Hematopoietic multipotent progenitor cell treated with erythropoietin and hydrocortisone succinate and interleukin-3 and kit ligand, for 4 days (in vitro differentiated cells): ENCODE measurements around the gene PPP1R14B.
A peak's percentile ranks its signal among the peaks of the same experiment; 100 is the strongest.
"Not testable (repeated sequence)": the region's sequence is repeated elsewhere in the genome, so short reads cannot be mapped to it uniquely, and the experiment has no call there.

Experiments used
- DNase-seq: peaks from one replicate; pipeline ENCODE4 v3.0.0-alpha.2; 2015

Gene PPP1R14B

GRCh38 chr11:64260147-64260708, 13.5 kb upstream of the PPP1R14B start:
- DNase-seq = no peak

GRCh38 chr11:64259533-64260067, 12.9 kb upstream of the PPP1R14B start:
- DNase-seq = no peak

- DNase-seq = no peak
Measured at GRCh38 chr11:64258946-64259532, 12.3 kb upstream of the PPP1R14B start.

- DNase-seq = no peak
Measured at GRCh38 chr11:64258356-64258755, 11.6 kb upstream of the PPP1R14B start.

GRCh38 chr11:64256300-64256699, 9.6 kb upstream of the PPP1R14B start:
- DNase-seq = no peak

GRCh38 chr11:64255135-64256128, 8.7 kb upstream of the PPP1R14B start:
- no peak for DNase-seq

- DNase-seq = no peak
Measured at GRCh38 chr11:64254326-64254725, 7.6 kb upstream of the PPP1R14B start.

GRCh38 chr11:64253481-64253880, 6.7 kb upstream of the PPP1R14B start:
- DNase-seq = no peak

- no peak for DNase-seq
Measured at GRCh38 chr11:64253043-64253442, 6.3 kb upstream of the PPP1R14B start.

GRCh38 chr11:64252003-64252872, 5.5 kb upstream of the PPP1R14B start:
- DNase-seq = peak; percentile 54

- DNase-seq = no peak
Measured at GRCh38 chr11:64251753-64252002, 4.9 kb upstream of the PPP1R14B start.

GRCh38 chr11:64251016-64251752, 4.4 kb upstream of the PPP1R14B start, which contains the start of gene PLCB3:
Gene PLCB3 (plus strand): TSS chr11:64251530. CDS start chr11:64251650, 120 bp downstream.
- DNase-seq = peak; percentile 68

GRCh38 chr11:64250415-64251015, 3.8 kb upstream of the PPP1R14B start:
- peak; percentile 65 for DNase-seq

- no peak for DNase-seq
Measured at GRCh38 chr11:64249563-64250414, 3.0 kb upstream of the PPP1R14B start.

GRCh38 chr11:64249038-64249437, 2.3 kb upstream of the PPP1R14B start:
- DNase-seq = no peak

- DNase-seq = no peak
Measured at GRCh38 chr11:64248578-64248977, 1.8 kb upstream of the PPP1R14B start.

GRCh38 chr11:64247729-64248531, 1.2 kb upstream of the PPP1R14B start:
- DNase-seq = no peak

GRCh38 chr11:64246621-64246870, 197 bp downstream of the PPP1R14B start:
- not testable (repeated sequence) for DNase-seq

- DNase-seq = peak; percentile 90
Measured at GRCh38 chr11:64245797-64246620, 734 bp downstream of the PPP1R14B start.
